HEK293 (cell line): Measurements from ENCODE around the gene RAB9A.

Experiments used
- CTCF ChIP-seq: fragments of 450-650 bp; formaldehyde crosslinking; IDR thresholded peaks from 2 replicates; pipeline ENCODE4 v1.5.1; 2016; ENCODE audit warnings: missing biosample characterization, missing genetic modification characterization
- KLF16 ChIP-seq: fragments of 450-650 bp; formaldehyde crosslinking; IDR thresholded peaks from 2 replicates; pipeline ENCODE4 v1.5.1; 2017; ENCODE audit warnings: missing biosample characterization, missing genetic modification characterization
- PATZ1 ChIP-seq: fragments of 450-650 bp; formaldehyde crosslinking; IDR thresholded peaks from 2 replicates; pipeline ENCODE4 v1.5.1; 2016; ENCODE audit warnings: missing biosample characterization, missing genetic modification characterization
- PRDM10 ChIP-seq: fragments of 450-650 bp; formaldehyde crosslinking; IDR thresholded peaks from 2 replicates; pipeline ENCODE4 v1.5.1; 2016; ENCODE audit warnings: missing biosample characterization, missing genetic modification characterization
- SETDB1 ChIP-seq: IDR thresholded peaks from one replicate; pipeline ENCODE4 v1.6.1; 2017; ENCODE audit warnings: mild to moderate bottlenecking, low read length, moderate library complexity, mixed read lengths; ENCODE audit not compliant: insufficient read length
- SP2 ChIP-seq: fragments of 450-650 bp; formaldehyde crosslinking; IDR thresholded peaks from 2 replicates; pipeline ENCODE4 v1.5.1; 2016; ENCODE audit warnings: missing biosample characterization, missing genetic modification characterization
- SP7 ChIP-seq: fragments of 450-650 bp; formaldehyde crosslinking; IDR thresholded peaks from 2 replicates; pipeline ENCODE4 v1.5.1; 2016; ENCODE audit warnings: missing biosample characterization, missing genetic modification characterization
- ZBTB1 ChIP-seq: fragments of 450-650 bp; formaldehyde crosslinking; IDR thresholded peaks from 2 replicates; pipeline ENCODE4 v1.5.1; 2016; ENCODE audit warnings: missing biosample characterization, missing genetic modification characterization
- ZBTB11 ChIP-seq: fragments of 450-650 bp; formaldehyde crosslinking; conservative IDR thresholded peaks from 2 replicates; pipeline ENCODE4 v1.5.1; 2016; ENCODE audit warnings: low read depth, missing biosample characterization, missing genetic modification characterization
- ZBTB17 ChIP-seq: fragments of 450-650 bp; formaldehyde crosslinking; IDR thresholded peaks from 2 replicates; pipeline ENCODE4 v1.5.1; 2016; ENCODE audit warnings: missing biosample characterization, missing genetic modification characterization
- ZBTB48 ChIP-seq: fragments of 450-650 bp; formaldehyde crosslinking; IDR thresholded peaks from 2 replicates; pipeline ENCODE4 v1.5.1; 2016; ENCODE audit warnings: missing biosample characterization, missing genetic modification characterization
- ZBTB6 ChIP-seq: fragments of 450-650 bp; formaldehyde crosslinking; IDR thresholded peaks from 2 replicates; pipeline ENCODE4 v1.5.1; 2017; ENCODE audit warnings: missing biosample characterization, missing genetic modification characterization
- ZNF10 ChIP-seq: fragments of 450-650 bp; formaldehyde crosslinking; IDR thresholded peaks from 2 replicates; pipeline ENCODE4 v1.5.1; 2017; ENCODE audit warnings: missing biosample characterization, missing genetic modification characterization
- ZNF132 ChIP-seq: fragments of 450-650 bp; formaldehyde crosslinking; IDR thresholded peaks from 2 replicates; pipeline ENCODE4 v1.5.1; 2017; ENCODE audit warnings: missing biosample characterization, missing genetic modification characterization, borderline replicate concordance
- ZNF155 ChIP-seq: fragments of 450-650 bp; formaldehyde crosslinking; IDR thresholded peaks from 2 replicates; pipeline ENCODE4 v1.5.1; 2016; ENCODE audit warnings: missing biosample characterization, missing genetic modification characterization
- ZNF157 ChIP-seq: fragments of 450-650 bp; formaldehyde crosslinking; IDR thresholded peaks from 2 replicates; pipeline ENCODE4 v1.5.1; 2016; ENCODE audit warnings: missing biosample characterization, missing genetic modification characterization
- ZNF292 ChIP-seq: fragments of 450-650 bp; formaldehyde crosslinking; IDR thresholded peaks from 2 replicates; pipeline ENCODE4 v1.5.1; 2016; ENCODE audit warnings: low read depth, missing biosample characterization, missing genetic modification characterization, borderline replicate concordance
- ZNF335 ChIP-seq: fragments of 450-650 bp; formaldehyde crosslinking; conservative IDR thresholded peaks from 2 replicates; pipeline ENCODE4 v1.5.1; 2016; ENCODE audit warnings: missing biosample characterization, missing genetic modification characterization
- ZNF426 ChIP-seq: fragments of 450-650 bp; formaldehyde crosslinking; IDR thresholded peaks from 2 replicates; pipeline ENCODE4 v1.5.1; 2017; ENCODE audit warnings: missing biosample characterization, missing genetic modification characterization, mild to moderate bottlenecking, inconsistent platforms, moderate library complexity
- ZNF544 ChIP-seq: fragments of 450-650 bp; formaldehyde crosslinking; IDR thresholded peaks from 2 replicates; pipeline ENCODE4 v1.5.0; 2017; ENCODE audit warnings: missing biosample characterization, missing genetic modification characterization
- ZNF548 ChIP-seq: fragments of 450-650 bp; formaldehyde crosslinking; IDR thresholded peaks from 2 replicates; pipeline ENCODE4 v1.5.1; 2016; ENCODE audit warnings: missing biosample characterization, missing genetic modification characterization
- ZNF629 ChIP-seq: fragments of 450-650 bp; formaldehyde crosslinking; IDR thresholded peaks from 2 replicates; pipeline ENCODE4 v1.5.1; 2017; ENCODE audit warnings: missing biosample characterization, missing genetic modification characterization
- ZNF747 ChIP-seq: fragments of 450-650 bp; formaldehyde crosslinking; IDR thresholded peaks from 2 replicates; pipeline ENCODE4 v1.5.1; 2016; ENCODE audit warnings: missing biosample characterization, missing genetic modification characterization
- ZNF777 ChIP-seq: fragments of 450-650 bp; formaldehyde crosslinking; IDR thresholded peaks from 2 replicates; pipeline ENCODE4 v1.5.1; 2017; ENCODE audit warnings: missing biosample characterization, missing genetic modification characterization, borderline replicate concordance
- ZNF843 ChIP-seq: fragments of 450-650 bp; formaldehyde crosslinking; IDR thresholded peaks from 2 replicates; pipeline ENCODE4 v1.5.1; 2016; ENCODE audit warnings: missing biosample characterization, missing genetic modification characterization
- ZSCAN18 ChIP-seq: fragments of 450-650 bp; formaldehyde crosslinking; IDR thresholded peaks from 2 replicates; pipeline ENCODE4 v1.5.1; 2016; ENCODE audit warnings: missing biosample characterization, missing genetic modification characterization

The RAB9A gene

GRCh38 chrX:13734278-13735172 lies 45.6 kb downstream of the RAB9A start, which contains the start of the genes OFD1 and TRAPPC2 (continued):
- TF ChIP-seq ZNF629 (tag by site-specific recombination) (peak; percentile 54), CTCF (tag by site-specific recombination) (no peak; the same call in 1 of the 2 replicates), SETDB1 (no peak), ZBTB1 (tag by site-specific recombination) (no peak), PATZ1 (tag by site-specific recombination) (peak; percentile 53), ZBTB48 (peak; percentile 50), ZNF335 (tag by site-specific recombination) (peak; percentile 71), ZNF155 (tag by site-specific recombination) (no peak), ZNF157 (tag by site-specific recombination) (no peak), PRDM10 (peak; percentile 92), ZNF426 (no peak), ZNF10 (tag by site-specific recombination) (0 out of 2 replicates have a peak, but pooled peaks have one; percentile 28), ZBTB6 (tag by site-specific recombination) (no peak), ZNF132 (tag by site-specific recombination) (no peak), ZNF544 (tag by site-specific recombination) (no peak), ZNF548 (tag by site-specific recombination) (no peak), KLF16 (tag by site-specific recombination) (0 out of 2 replicates have a peak, but pooled peaks have one; percentile 35), SP7 (tag by site-specific recombination) (peak; percentile 44), ZNF292 (tag by site-specific recombination) (no peak), SP2 (peak; percentile 91), ZSCAN18 (tag by site-specific recombination) (no peak), ZNF843 (tag by site-specific recombination) (peak; percentile 47), ZBTB17 (tag by site-specific recombination) (peak; percentile 70), ZNF777 (tag by site-specific recombination) (no peak), ZBTB11 (peak; percentile 96), ZNF747 (tag by site-specific recombination) (no peak)
